HK-2 (cell line): ENCODE measurements around the gene RAB12.
"Not testable (repeated sequence)": the region's sequence is repeated elsewhere in the genome, so short reads cannot be mapped to it uniquely, and the experiment has no call there.

ENCODE experiments used
- DNase-seq: peaks from one replicate; pipeline ENCODE4 v3.0.0-alpha.2; 2018; ENCODE audit not compliant: unreplicated experiment

Gene RAB12, protein sequence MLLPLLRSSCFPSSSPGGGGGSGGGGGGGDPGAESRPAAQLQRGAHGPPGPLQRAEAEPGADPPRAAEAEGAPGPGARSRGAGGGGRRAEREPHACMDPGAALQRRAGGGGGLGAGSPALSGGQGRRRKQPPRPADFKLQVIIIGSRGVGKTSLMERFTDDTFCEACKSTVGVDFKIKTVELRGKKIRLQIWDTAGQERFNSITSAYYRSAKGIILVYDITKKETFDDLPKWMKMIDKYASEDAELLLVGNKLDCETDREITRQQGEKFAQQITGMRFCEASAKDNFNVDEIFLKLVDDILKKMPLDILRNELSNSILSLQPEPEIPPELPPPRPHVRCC

DNA sequence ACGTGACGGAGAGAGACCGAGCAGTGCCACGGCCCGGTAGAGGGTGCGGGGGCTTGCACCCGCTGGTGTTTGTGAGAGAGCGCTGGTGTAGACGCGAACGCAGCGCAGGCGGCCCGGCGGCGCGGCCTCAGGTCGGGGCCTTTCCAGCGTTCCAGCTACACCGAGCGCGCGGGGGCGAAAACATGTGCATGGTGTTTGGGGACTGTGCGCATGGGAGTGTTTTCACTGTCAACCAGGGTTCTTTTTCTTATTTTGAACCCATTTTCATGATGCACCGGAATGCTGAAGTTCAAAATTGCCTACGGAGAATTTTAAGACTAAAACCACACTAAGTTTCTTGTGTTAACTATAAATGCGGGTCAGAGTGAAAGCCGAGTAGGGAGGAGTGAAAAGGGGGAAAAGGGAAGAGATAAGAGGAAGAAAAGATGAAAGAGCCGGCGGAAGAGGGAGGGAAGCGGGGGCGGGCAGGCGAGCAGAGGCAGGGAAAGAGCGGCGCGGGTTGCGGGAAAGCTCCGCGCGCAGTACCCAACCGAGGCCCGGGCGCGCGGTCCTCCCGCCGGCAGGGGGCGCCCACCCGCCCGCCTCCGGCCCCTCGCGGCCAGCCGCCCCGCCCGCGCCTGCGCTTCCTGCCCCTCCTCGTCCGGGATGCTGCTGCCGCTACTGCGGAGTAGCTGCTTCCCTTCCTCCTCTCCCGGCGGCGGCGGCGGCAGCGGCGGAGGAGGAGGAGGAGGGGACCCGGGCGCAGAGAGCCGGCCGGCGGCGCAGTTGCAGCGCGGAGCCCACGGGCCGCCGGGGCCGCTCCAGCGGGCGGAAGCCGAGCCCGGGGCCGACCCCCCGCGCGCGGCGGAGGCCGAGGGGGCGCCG, at the start of gene RAB12:
Gene RAB12 (plus strand): TSS at position 643 of the 864 bp plus-strand sequence. CDS start 3 bp downstream, at position 646.
- DNase-seq, result peak; percentile 71

DNA sequence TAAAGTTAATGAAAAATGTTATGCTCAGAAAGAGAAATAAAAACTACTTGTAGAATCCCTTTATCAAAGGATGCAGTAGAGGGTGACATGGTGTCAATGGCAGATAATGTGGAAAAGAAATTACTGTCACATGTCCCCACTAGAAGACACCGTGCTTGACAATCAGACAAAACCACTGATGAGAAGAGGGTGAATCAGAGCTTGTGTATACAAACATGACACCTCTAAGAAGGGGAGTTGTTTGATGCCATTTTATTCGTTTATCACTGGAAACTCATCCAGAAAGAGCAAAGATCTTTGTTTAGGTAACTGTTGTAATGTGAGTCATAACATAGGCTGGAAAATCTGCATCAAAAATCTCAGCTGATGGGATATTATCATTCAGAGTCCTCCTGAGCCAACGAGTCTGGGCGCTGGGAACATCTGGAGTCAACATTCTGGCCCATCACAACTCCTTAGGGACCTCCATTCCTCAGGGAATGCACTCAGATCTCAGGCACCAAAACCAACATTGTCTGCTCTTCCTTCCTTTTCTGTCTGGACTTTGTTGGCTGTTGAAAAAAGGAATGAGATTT, 49.5 kb upstream of the RAB12 start:
- no peak for DNase-seq

DNA sequence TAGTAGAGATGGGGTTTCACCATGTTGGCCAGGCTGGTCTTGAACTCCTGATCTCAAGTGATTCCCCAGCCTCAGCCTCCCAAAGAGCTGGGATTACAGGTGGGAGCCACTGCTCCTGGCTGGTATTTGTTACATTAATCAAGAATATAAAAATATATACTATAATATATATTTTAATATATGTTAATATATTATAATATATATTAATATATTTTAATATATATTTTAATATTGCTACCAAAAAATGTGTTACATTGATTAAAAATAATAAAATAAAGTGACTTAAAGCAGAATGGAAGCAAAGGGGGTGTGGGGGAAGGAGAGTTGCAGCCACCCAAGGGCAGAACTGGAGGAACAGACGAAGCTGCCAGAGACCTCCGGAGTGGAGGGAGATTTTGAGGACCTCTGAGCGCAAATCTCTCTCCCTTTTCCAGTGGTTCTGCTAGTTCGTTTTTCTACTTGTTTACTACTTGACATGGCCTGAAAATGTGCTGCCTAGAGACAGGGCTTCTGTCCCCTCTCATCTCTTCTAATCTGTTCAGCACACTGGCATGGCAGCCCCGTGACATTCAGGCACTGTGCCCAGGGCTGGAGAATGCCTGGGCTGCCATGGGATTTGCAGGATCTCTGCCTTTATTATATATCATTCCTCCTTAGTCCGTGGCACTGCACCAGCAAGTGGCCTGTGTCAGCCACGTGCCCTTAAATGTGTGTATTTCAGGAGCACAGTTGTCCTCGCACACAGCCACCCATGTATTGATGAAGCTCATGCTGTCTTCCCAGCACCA, 47.9 kb upstream of the RAB12 start:
- DNase-seq, result no peak

DNA sequence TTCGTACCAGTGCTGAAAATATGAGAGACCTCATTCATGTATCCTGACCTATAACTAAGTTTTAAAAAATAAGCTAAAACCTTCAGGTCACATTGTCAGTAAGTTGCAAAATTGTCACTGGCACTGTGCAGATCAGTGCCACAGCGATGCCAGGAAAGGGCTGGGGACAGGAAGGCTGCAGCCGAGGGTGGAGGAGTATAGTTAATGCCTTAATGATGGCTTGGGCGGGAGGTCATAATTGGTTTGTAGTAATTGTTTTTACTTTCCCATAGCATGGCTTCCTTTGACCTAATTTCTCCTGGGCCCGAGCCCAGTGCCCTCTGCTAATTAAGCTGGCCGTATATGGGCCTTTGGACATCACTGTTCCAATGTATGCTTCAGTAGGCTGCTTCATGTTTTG, 47.2 kb upstream of the RAB12 start:
- DNase-seq, result no peak

DNA sequence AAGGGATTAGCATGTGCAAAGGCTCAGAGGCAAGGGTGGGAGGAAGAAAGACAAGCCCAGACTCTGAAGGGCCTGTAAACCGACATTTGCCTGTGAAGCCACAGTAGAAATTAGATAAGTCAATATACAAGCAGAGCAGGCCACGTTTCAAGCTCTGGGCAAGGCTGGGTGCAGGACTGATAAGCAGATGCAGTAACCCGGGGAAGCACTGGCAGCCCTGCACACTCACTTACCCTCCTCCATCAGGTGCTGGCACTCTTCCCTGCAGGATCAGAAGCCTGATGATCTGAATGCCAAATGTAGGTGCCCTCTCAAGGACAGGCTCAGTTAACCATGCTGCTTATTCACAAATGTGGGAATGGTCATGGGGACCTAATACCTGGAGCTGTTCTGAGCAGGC, 46.3 kb upstream of the RAB12 start:
- no peak for DNase-seq

DNA sequence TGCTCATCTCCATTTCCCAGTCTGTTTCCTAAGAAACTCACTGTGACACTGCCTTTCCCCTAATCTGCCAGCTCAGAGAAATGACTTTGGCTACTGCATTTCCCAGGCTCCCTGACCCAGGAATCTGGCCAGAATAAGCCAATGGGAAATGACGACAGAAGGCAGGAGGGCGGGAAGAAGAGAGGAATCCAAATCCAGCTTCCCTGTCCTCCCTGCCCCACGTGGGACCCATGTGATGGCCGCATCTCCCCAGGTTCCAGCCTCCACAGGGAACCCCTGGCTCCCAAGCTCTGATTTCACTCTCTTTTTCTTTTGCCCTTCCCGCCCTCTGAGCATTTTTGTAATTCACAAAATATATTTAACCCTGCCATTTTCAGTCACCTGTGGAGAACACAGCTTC, 37.8 kb upstream of the RAB12 start:
- DNase-seq, result no peak

DNA sequence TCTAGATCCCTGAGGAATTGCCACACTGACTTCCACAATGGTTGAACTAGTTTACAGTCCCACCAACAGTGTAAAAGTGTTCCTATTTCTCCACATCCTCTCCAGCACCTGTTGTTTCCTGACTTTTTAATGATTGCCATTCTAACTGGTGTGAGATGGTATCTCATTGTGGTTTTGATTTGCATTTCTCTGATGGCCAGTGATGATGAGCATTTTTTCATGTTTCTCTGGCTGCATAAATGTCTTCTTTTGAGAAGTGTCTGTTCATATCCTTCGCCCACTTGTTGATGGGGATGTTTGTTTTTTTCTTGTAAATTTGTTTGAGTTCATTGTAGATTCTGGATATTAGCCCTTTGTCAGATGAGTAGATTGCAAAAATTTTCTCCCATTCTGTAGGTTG, 35.5 kb upstream of the RAB12 start:
- not testable (repeated sequence) for DNase-seq

DNA sequence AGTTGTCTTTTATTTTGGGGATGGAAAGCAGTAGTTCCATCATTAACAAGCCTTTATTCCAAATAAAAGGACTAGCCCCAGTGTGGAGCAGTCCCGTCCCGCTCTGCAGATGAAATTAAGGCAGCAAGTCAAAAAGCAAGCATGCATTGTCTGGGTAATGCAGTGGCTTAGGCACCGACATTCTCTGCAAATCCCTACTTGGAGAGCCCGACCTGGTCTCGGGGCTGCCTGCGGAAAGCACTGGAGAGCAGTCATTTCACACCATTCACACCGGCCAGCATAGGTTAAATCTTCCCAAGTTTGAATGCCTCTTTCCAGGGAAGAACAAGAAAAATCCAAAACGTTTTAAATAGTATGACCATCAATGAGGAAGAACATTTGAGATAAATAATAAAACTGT, 24.4 kb upstream of the RAB12 start:
- DNase-seq, result no peak

DNA sequence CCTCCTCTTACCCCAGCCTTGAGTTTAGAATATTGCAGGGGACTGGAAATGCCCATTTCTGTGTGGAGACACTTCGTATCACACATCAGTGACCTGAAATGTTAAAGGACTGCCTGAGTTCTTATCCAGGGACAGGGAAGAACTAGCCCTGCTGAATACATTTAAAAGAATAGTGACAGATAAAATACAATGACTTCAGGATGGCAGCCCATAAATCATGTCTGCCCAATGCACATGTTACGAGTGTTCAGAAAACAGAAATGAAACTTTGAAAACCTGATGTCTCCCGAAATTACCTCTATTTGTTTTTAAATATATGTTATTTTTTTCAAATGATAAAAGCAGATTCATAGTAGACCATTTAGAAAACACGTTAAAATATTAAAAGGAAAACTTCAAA, 22.3 kb upstream of the RAB12 start:
- no peak for DNase-seq

DNA sequence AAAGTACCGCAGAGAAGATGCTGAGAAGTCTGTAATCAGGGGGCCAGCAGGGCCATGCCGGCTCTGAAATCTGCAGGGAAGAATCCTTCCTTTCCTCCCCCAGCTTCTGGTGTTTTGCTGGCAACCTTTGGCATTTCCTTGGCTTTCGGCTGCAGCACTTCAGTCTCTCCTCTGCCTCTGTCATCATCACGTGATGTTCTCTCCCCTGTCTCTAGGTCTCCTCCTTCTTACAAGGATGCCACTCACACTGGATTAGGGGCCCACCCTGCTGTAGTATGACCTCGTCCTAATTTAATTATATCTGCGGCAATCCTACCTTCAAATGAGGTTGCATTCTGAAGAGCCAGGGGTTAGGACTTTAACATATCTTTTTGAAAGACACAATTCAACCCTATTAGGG, 13.8 kb upstream of the RAB12 start:
- no peak for DNase-seq

DNA sequence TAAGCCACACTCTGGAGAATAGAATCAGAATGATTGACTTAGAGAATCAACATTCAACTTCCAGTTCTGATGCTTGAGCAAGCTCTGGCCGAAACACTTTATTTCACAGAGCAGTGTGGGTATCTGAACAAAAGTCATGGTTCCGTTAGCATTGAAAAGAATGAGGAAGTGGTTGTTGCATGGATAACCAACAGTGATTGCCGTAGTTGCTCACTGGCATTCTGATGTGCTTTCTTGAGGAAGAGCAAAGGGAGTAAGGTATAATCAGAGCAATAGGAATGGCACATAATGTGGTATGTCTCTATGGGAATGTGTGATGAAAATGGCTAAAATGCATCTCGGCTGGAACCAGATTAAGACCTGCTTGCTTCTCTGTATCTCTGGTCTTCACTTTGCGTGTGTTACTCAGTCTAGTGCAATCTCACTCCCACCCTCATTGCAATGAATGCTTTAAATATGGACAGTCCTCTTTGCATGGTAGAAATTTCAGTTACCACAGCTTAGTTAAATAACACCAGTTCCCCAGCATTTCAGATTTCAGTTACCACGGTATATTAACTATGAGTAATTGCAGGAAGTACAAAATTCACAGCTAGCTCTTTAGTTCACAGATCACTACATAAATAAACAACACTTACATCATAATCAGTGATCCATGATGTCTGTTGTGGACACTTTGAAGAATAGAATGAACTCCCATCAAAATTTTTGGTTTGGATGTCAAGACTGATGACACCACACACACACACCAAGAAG, 7.8 kb upstream of the RAB12 start:
- DNase-seq, result no peak

DNA sequence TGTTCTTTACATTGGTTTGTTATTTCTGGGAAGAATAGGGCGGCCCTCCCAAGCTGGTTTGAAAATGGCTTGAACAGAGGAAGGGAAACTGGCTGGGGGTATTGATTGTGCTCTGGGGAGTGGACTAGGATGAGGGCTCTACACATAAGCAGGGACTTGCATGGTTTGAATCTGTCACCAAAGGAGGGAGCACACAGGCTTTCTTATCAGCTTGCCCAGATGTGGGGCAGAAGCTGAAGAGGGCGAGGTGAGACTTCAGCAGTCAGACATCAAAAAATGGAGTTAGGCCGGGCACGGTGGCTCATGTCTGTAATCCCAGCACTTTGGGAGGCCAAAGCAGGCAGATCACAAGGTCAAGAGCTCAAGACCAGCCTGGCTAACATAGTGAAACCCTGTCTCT, 7.2 kb upstream of the RAB12 start:
- no peak for DNase-seq

DNA sequence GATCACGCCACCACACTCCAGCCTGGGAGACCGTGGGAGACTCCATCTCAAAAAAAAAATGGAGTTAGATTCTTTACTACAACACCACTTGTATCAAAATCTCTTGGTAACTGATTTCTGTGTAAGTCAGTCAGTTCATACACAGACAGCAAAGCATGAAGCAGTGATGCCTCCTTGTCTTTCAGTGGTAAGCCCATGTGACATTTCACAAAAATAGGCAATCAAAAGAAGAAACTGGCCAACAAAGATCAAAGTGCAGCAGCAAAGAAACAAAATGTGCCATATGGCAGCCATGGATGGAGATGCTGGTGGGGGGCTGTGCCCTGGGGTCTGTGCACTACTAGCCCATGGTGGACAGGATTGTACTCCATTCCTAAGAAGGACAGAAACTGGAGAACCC, 6.7 kb upstream of the RAB12 start:
- no peak for DNase-seq

DNA sequence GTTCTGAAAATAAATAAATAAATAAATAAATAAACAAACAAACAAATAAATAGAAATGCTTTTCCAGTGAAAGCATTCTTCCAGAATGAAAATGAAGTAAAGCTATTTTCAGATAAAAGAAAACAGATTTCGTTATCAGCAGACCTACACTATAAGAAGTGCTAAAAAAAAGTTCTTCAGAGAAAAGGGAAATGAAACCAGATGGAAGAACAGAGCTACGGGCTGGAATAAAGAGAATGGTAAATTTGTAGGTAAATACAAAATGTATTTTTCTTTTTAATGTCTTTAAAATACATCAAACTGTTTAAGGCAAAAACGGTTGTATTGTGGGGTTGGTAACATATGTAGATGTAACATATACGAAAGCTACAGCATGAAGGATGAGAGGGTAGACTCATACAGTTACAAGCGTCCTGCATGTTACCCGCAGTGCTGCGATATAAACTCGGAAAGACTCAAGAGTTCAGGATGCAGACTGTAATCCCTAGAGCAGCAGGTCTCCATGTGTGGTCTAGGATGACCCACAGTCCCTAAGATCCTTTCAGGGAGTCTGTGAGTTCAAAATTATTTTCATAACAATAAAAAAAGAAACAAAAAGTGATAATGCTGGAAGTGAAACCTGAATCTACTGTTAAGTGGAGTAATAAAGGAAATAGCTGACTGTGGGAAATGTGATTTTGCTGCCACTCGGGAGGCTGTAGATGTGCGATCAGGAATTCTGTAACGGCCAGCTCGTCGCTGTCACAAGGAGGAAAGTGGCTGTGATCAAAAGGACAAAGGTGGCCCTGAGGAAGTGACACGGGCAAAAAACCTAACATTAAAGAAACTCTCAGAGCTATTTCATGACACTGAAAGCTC, 5.3 kb upstream of the RAB12 start:
- DNase-seq, result no peak

DNA sequence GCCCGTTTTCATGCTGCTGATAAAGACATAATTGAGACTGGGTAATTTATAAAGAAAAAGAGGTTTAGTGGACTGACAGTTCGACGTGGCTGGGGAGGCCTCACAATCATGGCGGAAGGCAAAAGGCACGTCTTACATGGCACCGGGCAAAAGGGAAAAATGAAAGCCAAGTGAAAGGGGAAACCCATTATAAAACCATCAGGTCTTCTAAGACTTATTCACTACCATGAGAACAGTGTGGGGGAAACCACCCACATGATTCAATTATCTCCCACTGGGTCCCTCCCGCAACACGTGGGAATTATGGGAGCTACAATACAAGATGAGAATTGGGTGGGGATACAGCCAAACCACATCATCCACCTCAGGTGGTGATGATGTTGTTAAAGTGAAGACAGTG, 3.3 kb upstream of the RAB12 start:
- DNase-seq, result no peak

DNA sequence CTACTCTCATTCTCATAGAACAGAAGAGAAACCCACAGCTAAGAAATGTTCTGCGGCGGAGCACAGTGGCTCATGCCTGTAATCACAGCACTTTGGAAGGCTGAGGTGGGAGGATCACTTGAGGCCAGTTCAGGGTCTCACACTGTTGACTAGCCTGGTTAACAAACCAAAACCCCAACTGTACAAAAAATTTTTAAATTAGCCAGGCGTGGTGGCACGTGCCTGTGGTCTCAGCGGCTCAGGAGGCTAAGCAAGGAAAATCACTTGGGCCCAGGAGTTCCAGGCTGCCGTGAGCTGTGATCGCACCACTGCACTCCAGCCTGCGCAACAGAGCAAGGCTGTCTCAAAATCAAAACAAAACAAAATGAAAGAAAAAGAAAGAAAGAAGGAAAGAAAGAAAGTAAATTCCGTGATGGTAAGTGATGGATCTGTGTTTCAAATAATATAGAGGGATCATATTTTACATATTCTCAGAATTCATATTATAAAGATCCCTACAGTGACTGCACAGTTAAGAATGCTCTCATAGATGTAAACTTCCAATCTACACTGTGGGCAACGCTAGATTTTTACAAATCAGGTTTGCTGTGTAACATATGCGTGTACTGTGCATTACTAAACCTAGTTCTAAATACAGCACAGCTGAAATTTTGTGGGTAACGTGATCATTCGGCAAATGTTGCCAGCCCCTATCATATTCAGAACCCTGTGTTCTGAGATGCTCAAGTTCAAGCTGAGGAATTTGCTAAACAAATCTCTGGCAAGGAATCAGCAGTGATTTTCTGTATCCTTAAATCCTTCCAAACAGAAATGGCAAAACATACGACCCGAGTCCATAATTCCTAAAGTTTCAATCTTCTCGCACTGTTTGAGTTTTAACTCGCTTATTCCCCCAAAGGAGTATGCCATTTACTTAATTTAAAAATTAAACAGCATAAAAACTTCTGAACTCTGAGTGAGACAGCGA, 1.2 kb upstream of the RAB12 start:
- DNase-seq, result peak; percentile 35

DNA sequence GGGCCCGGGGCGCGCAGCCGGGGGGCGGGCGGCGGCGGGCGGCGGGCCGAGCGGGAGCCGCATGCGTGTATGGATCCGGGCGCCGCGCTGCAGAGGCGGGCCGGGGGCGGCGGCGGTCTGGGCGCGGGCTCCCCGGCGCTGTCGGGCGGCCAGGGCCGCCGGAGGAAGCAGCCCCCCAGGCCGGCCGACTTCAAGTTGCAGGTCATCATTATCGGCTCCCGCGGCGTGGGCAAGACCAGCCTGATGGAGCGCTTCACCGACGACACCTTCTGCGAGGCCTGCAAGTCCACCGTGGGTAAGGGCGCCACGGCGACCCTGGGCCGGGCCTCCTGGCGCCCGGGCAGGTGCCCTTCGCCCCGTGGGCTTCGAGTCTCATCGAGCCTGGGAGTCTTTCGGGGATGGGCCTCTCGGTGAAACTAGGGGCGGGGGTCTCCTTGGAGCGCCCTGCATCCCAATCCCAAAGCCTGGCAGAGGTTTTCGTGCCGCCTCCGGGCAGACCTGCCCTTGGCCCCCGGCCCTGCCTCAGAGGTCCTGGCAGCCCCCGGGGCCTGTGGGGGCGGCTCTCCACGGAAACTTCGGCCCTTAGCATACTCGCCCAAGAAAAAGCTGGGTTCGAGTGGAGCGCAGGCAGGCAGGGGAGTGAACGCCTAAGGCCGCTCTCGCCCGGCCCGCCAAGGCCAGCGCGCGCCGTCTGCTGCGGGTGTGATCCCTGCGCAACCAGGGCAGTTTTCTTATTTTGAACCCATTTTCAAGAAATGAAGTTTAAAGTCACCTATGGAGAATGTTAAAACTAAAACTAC, 622 bp downstream of the RAB12 start:
- peak; percentile 17 for DNase-seq

DNA sequence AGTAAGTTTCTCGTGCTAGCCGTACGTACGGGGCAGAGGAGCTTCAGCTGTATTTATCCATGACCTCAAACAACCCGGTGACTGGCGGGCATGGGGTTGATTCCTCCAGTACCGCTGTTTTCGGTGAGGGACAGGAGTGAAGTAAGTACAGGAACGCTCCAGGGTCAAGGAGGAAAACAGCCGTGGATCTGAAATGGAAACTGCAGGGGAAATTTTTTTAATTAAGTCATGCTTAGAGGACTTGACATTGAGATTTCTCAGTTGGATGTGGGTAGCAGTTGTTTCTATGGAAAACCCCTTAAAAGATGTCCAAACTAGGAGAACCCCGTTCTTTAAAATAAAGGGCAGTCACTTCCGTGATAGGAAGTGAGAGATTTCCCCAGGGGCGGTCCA, 1.2 kb downstream of the RAB12 start:
- DNase-seq, result no peak
